ENCODE data around the gene HIPK2. TPM values are rescaled to one million over a fixed set of nuclear protein-coding genes. Genes with fewer than 3 reads are reported as not detected.

The HIPK2 gene
- total RNA-seq, 1 donor, result 28.8 TPM

- DNase-seq (ENCODE audit: low read depth), result no peak
- no peak for TF ChIP-seq CTCF (IDR thresholded peaks at IDR 0.05; ENCODE audit: insufficient read depth, low read length)
- H3K4me3 ChIP-seq (ENCODE audit: low read depth, low read length), result no peak overlapping the region
Observed at GRCh38 chr7:139658908-139659675, 118.7 kb downstream of the HIPK2 start.

- no peak overlapping the region for H3K4me3 ChIP-seq (ENCODE audit: low read depth, low read length)
- no peak for DNase-seq (ENCODE audit: low read depth)
- no peak for TF ChIP-seq CTCF (IDR thresholded peaks at IDR 0.05; ENCODE audit: insufficient read depth, low read length)
Observed at GRCh38 chr7:139658296-139658695, 119.5 kb downstream of the HIPK2 start.

- no peak for TF ChIP-seq CTCF (IDR thresholded peaks at IDR 0.05; ENCODE audit: insufficient read depth, low read length)
- H3K4me3 ChIP-seq (ENCODE audit: low read depth, low read length), result no peak overlapping the region
- no peak for DNase-seq (ENCODE audit: low read depth)
Observed at GRCh38 chr7:139657725-139658124, 120.1 kb downstream of the HIPK2 start.

GRCh38 chr7:139656387-139656786, 121.4 kb downstream of the HIPK2 start:
- no peak for TF ChIP-seq CTCF (IDR thresholded peaks at IDR 0.05; ENCODE audit: insufficient read depth, low read length)
- peak; percentile 81 for DNase-seq (ENCODE audit: low read depth)
- no peak overlapping the region for H3K4me3 ChIP-seq (ENCODE audit: low read depth, low read length)

GRCh38 chr7:139655305-139655704, 122.5 kb downstream of the HIPK2 start:
- TF ChIP-seq CTCF (IDR thresholded peaks at IDR 0.05; ENCODE audit: insufficient read depth, low read length), result no peak
- no peak for DNase-seq (ENCODE audit: low read depth)
- H3K4me3 ChIP-seq (ENCODE audit: low read depth, low read length), result no peak overlapping the region

- no peak for TF ChIP-seq CTCF (IDR thresholded peaks at IDR 0.05; ENCODE audit: insufficient read depth, low read length)
- no peak overlapping the region for H3K4me3 ChIP-seq (ENCODE audit: low read depth, low read length)
- no peak for DNase-seq (ENCODE audit: low read depth)
Observed at GRCh38 chr7:139654276-139655181, 123.3 kb downstream of the HIPK2 start.
